Cardiac septum (tissue), 1 donor: Measurements from ENCODE around the gene DNM3. TPM values are rescaled to one million over a fixed set of nuclear protein-coding genes. Genes with fewer than 3 reads are reported as not detected.

Experiments used
- DNase-seq: peaks from one replicate; pipeline ENCODE4 v3.0.0-alpha.2; 2020; ENCODE audit warnings: low spot score
- intact Hi-C: fragments of 100-400 bp; cut with DNase I; formaldehyde crosslinking; loops from one replicate; pipeline ENCODE4 v1.14.0; 2022
- total RNA-seq: library from RNA; stranded (reverse); fragmentation: NEBNext Ultra II Directional; extraction: Animal tissue kit (Norgen Biotek cat#: 25700); gene quantifications from one replicate; pipeline ENCODE4 v1.2.1, GENCODE V29; 2021
- donor health status: DM: no; HTN: no; CAD: no.

The DNM3 gene
- total RNA-seq, 1 donor from 2014 or later, result 2.4 TPM

DNA sequence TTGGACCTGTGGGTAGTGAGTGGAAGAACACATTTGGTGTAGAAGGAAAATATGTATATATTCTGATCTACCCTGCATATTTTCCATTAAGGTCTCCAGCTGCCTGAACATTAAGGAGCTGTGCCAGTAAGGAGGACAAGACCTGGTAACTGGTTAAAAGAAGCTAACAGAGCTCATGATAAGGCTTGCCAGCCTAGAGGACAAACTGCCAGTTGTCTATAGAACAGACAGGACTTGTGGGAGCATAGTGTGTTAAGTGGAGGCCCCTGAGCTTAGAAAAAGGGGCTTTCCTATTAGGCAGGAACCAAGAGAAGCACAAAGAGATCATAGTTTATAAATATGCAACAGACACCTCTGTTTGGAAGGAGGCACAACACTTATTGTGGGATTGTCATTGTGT, 23.0 kb downstream of the DNM3 start:
- DNase-seq, result no peak
- intact Hi-C loops, result no loop called here

DNA sequence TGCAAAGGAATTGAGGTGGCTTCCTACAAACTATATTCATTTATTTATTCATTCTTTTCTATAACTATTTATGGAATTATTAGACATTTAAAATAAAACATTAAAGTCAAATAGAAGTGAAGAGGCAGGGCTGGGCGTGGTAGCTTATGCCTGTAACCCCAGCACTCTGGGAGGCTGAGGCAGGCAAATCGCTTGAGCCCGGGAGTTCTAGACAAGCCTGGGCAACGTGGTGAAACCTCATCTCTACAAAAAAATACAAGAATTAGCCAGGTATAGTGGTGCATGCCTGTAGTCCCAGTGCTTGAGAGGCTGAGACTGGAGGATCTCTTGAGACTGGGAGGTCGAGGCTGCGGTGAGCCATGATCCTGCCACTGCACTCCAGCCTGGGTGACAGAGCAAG, 23.8 kb downstream of the DNM3 start:
- intact Hi-C loops, result no loop called here
- DNase-seq, result no peak

DNA sequence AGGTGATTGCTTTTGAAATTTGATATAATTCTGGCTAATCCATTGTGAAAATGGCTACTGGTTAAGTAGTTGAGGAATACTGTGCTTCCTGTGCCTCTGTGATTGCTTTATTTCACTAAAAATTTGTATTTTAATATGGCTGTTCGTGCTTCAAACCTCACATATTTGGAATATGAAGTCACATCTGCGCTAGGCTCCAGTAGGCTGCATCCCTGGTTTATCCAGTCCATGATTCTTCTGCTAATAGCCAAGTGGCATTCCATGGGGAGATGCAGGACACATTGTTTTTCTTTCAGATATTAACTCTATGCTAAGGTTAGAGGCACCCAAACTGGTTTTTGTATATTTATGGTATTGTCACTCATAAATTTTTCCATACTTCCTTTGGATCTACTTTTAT, 25.9 kb downstream of the DNM3 start:
- intact Hi-C loops, result no loop called here
- DNase-seq, result no peak

DNA sequence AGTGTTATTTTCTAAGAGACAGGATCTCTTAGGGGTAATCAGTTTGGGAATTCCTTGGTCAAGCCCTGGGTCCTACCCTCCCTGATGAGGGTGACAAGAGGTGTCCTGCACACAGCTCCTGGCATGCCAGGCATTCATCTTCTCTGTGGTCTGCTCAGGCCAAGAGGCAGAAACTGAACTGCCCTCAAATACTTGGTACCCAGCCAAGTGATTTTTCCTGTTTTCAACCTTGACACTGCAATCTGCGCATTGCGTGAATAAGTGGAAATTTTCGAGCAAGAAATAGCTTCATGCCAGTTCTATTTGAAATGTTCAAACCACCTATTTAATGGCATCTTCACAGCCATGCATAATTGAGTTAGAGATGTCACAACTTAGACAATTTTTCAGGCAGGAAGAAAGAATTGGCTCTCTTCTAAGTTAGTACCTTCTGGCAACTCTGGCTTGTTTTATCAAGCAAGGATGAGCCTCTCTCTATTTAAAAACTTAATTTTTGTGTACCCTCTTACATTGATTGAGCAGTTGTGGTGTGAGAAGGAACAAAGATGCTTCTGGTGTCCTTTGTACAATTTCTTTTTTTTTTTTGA, 27.0 kb downstream of the DNM3 start:
- DNase-seq, result no peak
- intact Hi-C loops, result no loop called here

DNA sequence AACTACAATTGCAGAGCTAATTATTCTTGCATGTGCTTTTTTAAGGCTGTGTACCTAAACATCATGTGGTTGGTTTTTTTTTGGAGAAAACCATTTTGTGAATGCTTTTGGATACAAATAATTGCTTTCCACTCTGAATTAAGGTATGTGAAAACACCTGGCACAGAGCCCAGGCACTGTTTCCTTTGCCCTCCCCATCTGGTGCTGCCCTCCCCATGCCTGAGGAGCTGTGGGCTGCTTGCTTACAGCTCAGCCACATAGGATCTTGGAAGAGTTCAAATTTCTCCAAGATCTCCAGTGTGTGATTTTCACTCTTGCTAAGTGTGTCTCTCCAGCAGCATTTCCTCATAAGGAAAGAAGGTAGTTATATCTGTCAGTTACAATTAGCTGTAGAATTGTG, 27.8 kb downstream of the DNM3 start:
- DNase-seq, result no peak
- intact Hi-C loops, result no loop called here

DNA sequence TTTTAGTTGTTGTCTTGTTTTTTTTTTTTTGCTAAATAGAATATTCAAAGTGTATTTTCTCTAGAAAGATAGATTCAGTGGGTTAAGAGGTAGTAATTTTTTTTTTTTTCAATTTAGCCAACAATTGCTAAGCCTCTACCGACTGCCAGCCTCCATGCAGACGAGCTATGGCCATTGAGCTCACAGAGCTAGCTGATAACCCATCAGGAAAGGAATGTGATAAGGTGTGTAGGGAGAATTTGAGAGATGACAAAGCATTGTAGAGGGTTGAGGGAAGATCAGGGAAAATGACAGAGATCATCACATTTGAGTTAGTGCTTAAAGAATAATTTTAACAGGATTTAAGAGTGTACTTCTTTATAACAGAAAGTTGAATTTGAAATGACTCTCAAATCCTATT, 30.6 kb downstream of the DNM3 start:
- no peak for DNase-seq
- intact Hi-C loops, result no loop called here

DNA sequence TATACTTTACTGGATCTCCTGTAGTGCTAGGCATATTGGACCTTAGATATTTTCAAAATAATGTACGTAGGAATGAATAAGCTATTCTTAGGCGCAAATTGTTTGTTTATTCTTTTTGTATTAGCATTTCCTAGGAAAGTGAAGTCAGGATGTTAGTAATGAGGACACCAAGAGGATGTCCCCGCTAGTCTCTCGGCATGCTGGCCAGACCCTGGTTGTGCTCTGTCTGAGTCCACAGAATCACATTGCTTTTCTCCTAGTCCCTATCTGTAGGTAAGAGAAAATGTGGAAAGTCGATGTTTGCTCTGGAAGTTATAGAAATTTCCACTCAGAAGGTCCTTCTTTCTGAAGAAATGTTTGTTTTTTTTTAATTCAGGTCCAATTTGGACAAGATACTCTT, 31.1 kb downstream of the DNM3 start:
- DNase-seq, result no peak
- intact Hi-C loops, result no loop called here

DNA sequence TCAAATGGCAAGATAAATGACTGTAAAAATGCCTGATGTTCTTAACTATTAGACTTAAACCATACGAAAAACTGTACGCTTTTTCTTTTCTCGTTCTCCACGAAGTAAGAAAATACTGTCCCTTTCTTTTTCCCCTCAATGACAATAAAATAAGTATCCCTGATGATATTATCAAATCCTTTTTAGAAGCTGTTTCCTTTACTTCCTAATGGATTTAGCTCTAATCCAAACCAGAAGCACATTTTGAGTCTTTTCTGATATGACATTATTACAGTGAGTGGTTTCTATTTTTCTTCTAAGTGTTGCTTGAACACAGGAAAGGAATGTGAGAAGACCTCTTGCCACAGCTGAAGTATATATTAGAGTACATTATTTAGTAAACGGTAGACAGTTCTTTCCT, 32.4 kb downstream of the DNM3 start:
- intact Hi-C loops, result no loop called here
- DNase-seq, result no peak

DNA sequence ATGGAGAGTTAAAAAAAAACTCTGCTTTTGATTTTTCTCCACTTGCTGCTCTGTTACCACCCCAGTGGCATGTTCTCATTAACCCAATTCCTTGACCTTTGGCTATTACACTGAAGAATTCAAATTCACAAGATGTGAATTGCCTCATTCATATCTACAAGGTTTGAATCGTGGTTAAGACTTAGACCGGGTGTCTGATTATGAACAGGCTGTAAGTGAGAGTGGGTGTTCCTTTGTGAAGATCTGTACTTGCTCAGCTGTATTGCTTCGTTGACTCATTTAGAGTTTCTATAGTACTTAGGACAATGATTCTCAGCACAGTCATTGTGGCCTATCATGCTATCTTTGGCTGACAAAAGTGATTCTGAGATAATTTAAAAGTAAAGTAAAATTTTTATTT, 36.4 kb downstream of the DNM3 start:
- no peak for DNase-seq
- intact Hi-C loops, result no loop called here

DNA sequence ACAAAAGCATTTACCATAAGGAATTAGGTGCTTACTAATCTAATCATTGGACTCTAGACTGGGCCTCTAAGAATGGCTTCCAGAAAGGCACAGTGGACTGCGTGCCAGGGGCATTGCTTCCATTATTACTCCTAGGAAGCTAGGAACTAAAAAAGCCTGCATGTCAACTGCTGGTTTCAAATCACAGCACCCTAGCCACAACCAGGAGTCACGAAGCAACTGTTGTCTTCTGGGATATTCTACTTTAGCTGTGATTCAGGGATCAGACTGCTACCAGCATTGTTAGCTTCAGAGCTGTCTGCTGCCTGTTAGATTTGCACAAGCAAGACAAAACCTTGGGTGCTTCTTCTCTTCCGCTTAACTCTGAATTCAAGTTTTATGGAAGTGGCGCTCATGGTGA, 38.3 kb downstream of the DNM3 start:
- DNase-seq, result no peak
- intact Hi-C loops, result no loop called here

DNA sequence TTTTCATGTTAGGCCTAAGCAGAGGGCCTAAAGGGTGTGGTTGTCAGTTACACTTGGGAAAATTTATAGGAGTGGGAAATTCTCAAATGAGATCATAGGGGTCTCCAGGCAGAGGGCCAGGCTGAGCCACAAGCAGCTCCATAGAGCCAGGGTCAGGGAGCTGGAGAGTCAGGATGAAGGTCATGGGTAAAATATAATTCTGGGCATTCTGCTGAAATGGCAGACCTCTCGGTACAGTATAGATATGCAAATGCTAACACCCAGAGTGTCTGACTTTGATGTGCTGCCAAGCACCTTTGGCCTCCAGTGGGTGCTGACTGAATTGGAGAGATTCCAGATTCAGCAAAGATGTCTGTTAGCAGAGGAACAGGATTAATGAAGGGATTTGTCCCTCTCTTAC, 40.1 kb downstream of the DNM3 start:
- intact Hi-C loops, result no loop called here
- DNase-seq, result no peak

DNA sequence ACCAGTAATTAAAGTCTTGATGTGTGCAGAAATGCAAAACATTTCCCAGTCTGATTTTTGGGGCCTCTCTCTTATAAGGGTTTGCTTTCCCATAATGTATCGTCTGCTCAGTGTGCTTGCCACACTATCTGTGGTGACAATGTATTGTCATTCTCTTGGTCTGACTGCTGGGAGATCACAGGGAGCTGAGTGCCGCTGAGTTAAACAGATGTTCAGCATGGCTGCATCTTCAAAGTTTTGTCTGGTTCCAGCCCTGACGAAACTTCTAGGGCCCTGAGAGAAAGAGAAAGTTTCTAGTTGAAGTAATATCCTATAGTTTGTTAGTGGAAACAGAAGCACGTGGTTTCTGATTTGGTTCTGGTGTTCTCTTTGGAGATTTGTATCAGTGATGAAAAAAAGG, 42.6 kb downstream of the DNM3 start:
- intact Hi-C loops, result no loop called here
- DNase-seq, result no peak

DNA sequence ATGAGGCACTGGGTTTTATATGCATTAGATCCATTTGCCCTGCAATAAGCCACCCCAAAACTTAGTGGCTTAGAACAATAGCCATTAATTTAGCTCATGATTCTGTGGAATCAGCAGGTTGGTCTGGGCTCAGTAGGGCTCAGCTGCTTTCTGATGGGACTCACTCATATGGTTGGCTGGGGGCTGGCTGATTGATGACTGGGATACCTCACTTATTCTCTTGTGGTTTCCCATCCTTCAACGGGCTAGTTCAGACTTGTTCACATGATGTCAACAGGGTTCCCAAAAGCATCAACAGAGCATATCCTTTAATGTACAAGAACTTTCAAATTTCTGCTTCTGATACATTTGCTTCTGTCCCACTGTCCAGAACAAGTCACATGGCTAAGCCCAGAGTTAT, 43.2 kb downstream of the DNM3 start:
- intact Hi-C loops, result no loop called here
- DNase-seq, result no peak

DNA sequence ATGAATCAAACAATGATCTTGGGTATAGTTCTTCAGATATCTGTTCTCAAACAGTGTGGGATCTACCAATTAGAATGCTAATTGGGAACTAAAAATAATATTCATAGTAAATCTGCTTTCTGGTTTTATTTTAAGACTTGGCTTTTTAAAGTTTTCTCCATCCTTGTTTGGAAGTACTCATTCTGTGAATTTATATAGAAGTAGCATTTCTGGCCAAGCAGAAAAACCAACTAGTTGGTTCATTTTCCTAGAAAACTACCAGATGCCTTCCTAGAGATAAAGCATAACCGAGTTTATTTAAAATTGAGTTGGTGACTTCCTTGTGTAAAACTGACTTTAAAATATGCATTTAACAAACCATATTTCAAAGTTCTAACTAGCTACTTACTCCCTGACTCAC, 48.8 kb downstream of the DNM3 start:
- DNase-seq, result no peak
- intact Hi-C loops, result no loop called here

DNA sequence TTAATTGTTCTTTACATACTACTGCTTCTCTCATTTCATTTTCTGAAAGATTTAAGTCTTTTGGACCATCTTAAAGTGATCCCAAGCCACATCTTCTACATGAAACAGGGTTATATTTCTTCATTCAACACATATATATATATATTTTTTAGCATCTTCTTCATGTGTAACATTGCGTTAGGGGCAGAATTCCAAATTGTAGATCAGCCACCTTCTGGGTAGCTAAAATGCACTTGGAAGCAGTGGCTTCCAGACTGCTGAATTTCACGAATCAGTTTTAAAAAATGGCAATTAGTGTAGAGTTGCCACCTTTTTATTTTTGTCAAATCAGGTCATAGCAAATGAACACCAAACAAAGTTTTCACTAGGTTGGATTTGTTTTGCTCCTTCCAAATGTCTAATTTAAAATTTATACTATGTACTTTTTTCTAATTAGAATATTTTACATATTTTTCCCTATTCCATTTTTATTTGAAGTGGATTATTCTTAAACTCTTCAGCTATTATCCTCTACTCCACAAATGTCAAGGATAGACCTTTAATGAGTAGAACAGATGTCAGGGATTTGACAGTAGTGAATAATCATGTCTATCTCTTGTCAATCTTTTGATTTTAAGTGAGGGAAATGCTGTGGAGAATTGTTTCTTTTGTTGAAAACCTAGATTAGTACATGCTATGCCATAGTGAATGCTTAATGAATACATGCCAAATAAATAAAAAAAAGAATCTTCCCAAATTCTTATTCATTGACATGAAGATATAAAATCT, 55.8 kb downstream of the DNM3 start:
- no peak for DNase-seq
- intact Hi-C loops, result no loop called here

DNA sequence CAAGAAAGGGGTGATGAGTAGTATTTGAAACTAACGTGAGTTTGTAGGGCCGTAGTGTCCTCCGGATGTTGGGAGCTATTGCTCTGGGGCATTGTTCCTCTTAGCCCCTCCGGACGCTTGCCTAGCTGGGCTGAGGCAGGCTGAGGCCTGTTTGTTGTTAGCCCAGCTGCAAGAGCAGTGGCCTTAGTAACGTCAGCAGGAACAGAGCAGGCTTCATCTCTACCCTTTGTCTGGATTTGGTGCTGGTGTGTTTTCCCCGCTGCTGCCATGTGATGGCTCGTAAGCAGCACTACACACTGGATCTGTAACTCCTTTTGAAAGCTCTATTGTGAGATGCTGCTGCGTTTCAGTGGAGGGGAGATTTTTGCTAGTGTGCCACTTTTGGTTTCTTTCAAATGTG, 57.6 kb downstream of the DNM3 start:
- no peak for DNase-seq
- intact Hi-C loops, result no loop called here

DNA sequence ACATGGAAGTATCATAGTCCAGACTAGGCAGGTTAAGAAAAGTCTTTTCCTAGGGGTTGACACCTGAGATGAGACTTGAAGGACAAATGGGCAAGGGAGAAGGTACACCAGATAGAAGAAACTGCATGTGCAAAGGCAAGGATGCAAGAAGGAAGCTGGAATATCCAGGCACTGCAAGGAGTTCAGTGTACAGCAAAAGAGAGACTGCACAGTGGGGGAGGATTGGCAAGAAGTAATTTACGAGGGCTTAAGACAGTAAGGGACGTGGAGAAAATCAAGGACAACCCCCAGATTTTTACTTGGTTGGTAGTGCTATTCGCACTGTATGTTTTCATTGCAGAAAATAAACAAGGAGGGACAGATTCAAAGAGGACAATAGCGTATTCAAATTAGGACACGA, 58.5 kb downstream of the DNM3 start:
- intact Hi-C loops, result no loop called here
- DNase-seq, result no peak

DNA sequence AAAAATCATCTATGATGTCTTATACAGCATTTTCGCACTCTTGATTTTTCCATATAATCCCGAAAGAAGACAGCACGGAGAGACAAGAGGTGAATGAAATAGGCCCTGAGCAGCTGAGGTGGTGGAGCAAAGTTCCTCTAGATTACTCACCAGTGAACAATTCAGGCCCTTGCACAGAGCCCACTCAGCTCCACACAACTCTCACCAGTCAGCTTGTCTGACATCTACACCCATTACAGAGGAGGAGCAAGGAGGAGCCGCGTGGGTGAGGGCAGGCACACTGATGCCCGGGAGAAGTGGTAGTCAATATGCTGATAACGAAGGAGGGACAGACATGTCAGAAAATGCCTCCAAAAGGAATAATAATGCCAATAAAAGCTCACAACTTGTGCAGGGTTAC, 59.9 kb downstream of the DNM3 start:
- DNase-seq, result no peak
- intact Hi-C loops, result no loop called here

DNA sequence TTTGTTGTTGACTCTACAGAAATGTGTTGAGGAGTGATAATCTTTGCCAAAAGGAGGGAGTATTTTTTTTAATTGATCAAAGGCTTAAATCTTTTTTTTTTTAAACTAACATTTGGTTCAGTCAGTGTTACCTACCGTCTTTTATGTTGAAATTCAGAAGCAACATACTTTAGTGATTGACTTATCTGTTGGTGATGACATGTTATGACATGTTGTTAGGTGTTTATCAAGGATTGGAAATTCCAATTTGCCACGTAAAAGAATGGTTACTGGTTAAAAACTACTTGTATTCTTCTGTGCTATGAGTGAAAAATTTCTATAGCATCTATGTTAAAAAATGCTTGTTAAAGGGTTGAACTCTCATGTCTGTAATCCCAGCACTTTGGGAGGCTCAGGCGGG, 61.2 kb downstream of the DNM3 start:
- intact Hi-C loops, result no loop called here

DNA sequence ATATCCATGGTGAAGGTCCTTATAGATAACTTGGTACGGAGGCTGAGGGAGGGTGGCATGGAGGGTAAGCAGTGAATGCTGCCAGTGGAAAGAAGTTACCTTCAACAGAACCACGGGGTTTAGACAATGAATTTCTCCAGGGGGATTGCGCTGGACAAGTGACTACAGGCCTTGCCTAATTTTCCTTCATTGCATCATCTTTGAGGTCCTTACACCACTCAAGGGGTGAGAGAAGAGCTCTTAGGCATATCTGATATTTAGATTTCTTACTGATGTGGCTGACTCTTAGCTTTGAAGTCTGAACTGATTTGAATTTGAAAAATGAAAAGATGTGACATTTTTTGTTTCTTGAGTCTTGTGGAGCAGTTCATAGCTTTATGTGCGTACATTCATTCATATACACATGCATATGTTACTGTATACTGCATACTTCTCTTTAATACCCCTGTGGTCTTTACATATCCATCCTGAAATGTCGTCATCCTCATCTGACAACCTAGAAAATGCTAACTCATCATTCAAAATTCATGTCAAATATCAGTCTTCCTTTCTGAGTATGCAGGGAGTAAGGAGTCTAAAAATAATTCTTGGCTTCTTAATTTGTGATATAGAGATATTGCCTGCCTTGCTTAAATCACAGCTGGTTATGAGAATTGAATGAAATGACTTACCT, 63.6 kb downstream of the DNM3 start:
- DNase-seq, result no peak
- intact Hi-C loops, result no loop called here

More for the DNA sequence above, 61.2 kb downstream of the DNM3 start:
- no peak for DNase-seq

DNA sequence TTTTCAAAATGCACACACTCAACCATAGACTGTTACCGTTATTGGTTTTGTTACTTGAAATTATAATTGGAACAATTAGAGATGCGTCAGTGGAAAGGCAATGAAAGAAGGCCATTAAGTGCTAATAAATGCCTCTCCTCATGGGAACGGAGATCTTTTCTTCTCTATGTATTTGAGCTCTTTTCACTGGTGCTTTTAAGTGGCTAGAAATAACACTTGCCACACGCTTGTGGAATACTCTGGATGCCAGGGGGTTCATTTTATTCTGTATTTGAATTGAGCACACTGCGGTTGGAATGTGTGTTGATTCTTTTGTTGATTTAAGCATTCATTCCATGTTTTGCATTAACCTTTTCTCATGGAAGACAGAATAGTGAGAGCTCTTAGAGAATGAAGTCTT, 68.4 kb downstream of the DNM3 start:
- DNase-seq, result no peak
- intact Hi-C loops, result no loop called here
